ENCODE measurements around the gene TKT. TPM values are rescaled to one million over a fixed set of nuclear protein-coding genes. Genes with fewer than 3 reads are reported as not detected.
"Not testable (repeated sequence)": the region's sequence is repeated elsewhere in the genome, so short reads cannot be mapped to it uniquely, and the experiment has no call there.

Gene TKT, protein sequence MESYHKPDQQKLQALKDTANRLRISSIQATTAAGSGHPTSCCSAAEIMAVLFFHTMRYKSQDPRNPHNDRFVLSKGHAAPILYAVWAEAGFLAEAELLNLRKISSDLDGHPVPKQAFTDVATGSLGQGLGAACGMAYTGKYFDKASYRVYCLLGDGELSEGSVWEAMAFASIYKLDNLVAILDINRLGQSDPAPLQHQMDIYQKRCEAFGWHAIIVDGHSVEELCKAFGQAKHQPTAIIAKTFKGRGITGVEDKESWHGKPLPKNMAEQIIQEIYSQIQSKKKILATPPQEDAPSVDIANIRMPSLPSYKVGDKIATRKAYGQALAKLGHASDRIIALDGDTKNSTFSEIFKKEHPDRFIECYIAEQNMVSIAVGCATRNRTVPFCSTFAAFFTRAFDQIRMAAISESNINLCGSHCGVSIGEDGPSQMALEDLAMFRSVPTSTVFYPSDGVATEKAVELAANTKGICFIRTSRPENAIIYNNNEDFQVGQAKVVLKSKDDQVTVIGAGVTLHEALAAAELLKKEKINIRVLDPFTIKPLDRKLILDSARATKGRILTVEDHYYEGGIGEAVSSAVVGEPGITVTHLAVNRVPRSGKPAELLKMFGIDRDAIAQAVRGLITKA
- total RNA-seq: 260 and 273 TPM in 2 replicates

DNA sequence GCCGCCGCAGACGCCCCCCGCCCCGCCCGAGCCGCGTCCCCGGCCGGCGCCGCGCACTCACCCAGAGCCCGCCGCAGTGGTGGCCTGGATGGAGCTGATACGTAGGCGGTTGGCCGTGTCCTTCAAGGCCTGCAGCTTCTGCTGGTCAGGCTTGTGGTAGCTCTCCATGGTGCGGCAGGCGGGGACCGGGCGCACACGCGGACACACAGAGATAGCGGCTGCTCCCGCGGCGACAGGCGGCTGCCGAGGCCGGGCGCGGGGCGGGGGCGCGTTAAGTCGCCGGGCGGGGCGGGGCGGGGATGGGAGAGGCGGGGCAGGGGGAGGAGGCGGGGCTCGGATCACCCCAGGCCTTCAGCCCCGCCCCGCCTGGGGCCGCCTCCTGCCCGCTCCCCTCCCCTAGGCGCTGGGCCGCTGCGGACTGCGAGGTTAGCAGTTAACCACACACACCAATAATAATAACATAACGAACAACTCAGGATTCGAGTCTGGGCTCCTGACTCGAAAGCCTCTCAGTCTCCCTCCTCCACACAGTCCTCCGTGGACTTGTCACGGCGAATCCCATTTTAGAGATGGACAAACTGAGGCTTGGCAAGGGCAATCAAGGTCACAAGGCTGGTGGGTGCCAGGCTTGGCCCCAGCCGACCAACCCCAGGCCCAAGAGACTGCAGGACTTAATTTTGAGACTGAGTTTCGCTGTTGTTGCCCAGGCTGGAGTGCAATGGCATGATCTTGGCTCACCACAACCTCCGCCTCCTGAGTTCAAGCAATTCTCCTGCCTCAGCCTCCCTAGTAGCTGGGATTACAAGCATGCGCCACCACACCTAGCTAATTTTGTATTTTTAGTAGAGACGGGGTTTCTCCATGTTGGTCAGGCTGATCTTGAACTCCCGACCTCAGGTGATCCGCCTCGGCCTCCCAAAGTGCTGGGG lies at the start of gene TKT:
Gene TKT, minus strand, starts transcription at position 248 of the 929 bp plus-strand sequence. Its CDS starts 80 bp downstream, at position 168.
- intact Hi-C loops (cut with micrococcal nuclease): loop anchor here (1.0 to 10.0 kb wide), 8 partner anchors 19 to 571 kb away; partner anchors contain the start of genes DCP1A, GNL3, PBRM1 and PRKCD

DNA sequence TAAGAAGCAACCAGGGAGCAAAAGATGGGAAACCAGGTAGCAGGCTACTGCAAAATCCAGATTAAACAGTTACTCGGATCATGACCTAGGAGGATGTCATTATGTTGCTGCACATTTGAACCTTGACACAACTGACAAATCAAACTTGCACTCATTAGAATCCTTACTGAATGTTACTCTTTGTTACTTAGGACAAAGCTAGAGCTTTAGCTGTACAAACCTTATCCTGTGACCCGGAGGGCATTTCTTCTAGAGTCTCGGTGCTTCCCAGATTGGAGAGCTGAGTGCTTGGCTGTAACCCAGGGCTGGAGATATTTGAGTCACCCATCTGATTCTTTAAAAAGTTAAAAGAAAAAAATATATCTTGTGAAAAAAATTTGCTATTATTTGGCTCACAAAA lies 48.1 kb upstream of the TKT start:
- intact Hi-C loops (cut with micrococcal nuclease): loop anchor here (5.0 kb wide), 1 partner anchor 43 kb away; the partner anchor contains the start of gene DCP1A

DNA sequence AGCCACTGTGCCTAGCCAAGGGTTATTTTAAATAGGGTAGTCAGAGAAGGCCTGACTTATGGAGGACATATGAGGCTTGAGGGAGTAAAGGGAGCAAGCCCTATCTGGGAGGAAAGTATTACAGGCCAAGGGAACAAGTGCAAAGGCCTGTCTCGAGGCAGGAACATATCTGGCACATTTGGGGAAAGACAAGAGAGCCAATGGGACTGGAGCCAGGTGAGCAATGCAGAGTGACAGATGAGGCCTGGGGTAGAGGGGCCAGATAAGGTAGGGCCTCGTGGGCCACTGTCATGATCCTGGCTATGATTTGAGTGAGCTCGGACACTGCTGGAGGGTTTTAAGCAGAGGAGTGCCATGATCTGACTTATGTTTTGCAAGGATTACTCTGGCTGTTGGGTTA lies 47.7 kb upstream of the TKT start:
- intact Hi-C loops (cut with micrococcal nuclease): loop anchor here (5.0 kb wide), 1 partner anchor 44 kb away; the partner anchor contains the start of gene DCP1A

DNA sequence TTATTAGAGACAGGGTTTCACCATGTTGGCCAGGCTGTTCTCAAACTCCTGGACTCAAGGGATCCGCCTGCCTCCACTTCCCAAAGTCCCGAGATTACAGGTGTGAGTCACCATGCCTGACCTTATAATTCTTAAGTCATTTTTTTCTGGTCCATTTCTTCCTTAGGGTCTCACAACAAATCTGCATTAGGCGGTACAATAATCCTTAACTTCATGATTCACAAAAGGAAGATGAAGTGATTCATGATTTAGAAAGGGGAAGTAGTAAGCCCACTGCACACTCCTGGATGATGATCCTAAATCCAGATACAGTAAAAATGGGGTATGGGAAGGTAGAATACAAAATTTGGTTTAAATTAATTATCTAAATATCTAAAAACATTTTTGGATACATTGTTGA lies 45.0 kb upstream of the TKT start:
- intact Hi-C loops (cut with micrococcal nuclease): loop anchor here (5.0 kb wide), 1 partner anchor 46 kb away; the partner anchor contains the start of gene DCP1A

DNA sequence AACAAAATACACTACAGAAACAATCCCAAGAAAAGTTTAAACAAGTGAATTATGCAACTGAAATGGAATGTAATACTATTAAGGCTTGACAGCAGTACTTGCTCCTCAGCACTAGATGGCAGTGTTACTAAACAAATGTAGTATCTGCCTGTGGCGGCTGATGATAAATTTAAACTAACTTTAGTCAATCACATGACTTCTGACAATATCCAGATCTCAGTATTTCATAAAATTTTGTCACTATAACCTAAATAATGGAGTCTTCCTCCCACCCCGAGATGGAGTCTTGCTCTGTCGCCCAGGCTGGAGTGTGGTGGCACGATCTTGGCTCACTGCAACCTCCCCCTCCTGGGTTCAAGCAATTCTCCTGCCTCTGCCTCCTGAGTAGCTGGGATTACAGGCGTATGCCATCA lies 43.8 kb upstream of the TKT start:
- intact Hi-C loops (cut with micrococcal nuclease): loop anchor here (5.0 kb wide), 1 partner anchor 48 kb away; the partner anchor contains the start of gene DCP1A

DNA sequence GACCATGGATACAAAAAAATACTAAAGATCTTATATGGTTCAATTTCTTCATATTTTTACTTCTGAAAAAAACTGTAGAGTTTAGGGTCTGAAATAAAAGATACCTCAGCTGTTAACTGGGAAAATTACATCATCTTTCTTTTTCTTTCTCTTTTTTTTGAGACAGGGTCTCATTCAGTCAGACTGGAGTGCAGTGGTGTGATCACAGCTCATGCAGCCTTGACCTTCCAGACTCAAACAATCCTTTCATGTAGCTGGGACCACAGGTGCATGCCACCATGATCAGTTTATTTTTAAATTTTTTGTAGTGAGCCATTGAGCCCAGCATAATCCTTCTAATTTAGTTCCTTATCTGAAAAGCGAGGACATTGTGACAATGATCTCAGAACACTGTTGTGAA lies 39.6 kb upstream of the TKT start:
- intact Hi-C loops (cut with micrococcal nuclease): no loop called here

DNA sequence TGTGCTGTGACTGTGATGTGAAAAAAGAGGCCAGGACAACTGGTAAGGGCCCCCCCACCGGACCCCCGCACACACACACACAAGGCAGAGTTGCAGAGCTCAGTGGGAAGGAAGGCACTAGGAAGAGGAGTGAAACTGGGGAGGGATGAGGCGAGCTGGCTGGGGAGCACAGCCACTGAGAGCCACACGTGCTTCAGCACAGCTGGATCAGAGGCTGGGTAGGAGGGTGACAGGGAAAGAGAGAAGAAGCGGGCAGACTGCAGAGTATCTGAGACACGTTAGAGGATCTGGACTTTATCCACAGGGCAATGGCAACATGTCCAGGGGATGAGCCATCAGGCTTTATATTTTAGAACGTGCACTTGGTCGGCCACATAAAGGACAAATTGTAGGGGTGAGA lies 38.0 kb upstream of the TKT start:
- intact Hi-C loops (cut with micrococcal nuclease): no loop called here

DNA sequence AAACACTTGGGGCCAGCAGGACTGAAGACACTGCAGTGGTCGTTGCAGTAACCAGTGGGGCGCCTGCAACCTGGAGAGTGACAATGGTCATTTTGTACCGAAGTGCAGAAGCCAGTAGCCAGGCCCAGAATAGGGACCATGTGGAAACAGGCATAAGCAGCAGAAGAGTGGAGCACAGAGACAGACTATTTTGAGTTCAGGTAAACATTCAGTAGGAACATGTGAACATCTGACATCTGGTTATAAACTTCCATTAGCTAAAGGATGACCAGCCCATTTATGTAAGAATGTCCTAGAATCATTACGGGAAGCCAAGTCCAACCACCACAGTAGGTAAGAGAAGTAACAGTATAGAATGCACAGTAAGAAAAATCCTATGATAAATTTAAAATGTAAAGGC lies 32.4 kb upstream of the TKT start:
- intact Hi-C loops (cut with micrococcal nuclease): no loop called here

DNA sequence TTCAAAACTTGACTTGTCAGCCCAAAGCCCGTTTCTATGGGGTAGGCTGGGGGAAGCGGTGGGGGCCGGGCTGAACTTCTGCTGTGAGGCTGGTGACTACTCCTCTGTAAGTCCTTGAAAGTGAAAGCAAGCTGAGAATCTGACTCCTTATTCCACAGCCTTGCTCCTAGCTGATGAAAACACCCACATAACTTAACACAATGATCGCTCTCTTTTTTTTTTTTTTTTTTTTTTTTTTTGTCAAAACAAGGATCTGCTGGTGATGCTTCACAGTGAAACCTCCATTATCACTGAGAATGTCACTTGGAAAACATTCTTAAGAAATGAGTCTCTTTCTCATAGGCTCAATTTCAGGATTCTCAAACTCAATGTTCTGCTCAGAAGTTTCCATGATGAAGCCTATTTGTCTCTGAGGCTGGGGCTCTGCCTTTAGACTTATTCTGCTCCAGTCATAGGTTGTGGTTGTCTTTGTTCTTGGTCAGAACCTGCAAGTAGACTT lies 31.4 kb upstream of the TKT start:
- intact Hi-C loops (cut with micrococcal nuclease): no loop called here

DNA sequence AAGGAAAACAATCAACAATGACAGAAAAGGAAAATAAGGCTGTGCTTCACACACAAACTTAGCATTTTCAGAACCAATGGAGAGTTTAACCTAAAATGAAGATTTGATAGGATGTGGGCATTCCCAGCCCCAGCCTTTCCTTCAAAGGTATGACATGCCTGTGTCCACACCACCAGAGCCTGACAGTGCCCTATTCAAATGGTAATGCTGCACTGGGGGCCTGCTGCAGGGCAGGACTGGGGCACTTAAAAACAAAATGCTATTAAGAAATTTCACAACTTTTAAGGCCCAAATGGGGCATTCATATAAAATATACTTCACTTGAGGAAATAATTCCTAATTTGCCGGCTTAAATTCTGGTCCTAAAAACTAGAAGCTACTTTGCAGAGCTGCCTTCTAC lies 30.9 kb upstream of the TKT start:
- intact Hi-C loops (cut with micrococcal nuclease): no loop called here

DNA sequence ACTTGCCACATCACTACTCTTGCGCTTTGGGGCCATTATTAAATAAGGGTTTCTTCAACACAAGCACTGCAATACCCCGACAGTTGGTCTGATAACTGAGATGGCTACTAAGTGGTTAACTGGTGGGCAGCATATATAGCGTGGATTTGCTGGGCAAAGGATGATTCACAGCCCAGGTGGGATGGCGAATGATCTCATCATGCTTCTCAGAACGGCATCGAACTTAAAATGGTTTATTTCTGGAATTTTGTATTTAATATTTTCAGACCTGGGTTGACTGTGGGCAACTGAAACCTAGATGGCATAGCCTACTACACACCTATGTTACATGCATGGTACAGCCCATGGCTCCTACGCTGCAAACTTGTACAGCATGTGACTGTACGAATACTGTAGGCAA lies 26.8 kb upstream of the TKT start:
- intact Hi-C loops (cut with micrococcal nuclease): no loop called here

DNA sequence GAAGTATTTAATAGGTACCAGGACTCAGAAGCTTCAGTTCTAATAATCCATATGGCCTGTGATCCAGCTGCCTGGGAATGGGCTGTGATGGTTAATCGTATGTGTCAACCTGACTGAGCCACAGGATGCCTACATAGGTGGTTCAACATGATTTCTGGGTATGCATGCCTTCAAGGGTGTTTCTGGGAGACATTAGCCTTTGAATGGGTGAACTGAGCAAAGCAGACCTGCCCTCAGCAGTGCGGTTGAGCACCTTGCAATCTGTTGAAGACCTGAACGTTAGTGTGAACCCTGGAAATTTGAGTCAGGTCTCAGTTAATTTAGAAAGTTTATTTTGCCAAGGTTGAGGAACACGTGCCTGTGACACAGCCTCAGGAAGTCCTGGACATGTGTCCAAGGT lies 22.8 kb upstream of the TKT start:
- intact Hi-C loops (cut with micrococcal nuclease): no loop called here

DNA sequence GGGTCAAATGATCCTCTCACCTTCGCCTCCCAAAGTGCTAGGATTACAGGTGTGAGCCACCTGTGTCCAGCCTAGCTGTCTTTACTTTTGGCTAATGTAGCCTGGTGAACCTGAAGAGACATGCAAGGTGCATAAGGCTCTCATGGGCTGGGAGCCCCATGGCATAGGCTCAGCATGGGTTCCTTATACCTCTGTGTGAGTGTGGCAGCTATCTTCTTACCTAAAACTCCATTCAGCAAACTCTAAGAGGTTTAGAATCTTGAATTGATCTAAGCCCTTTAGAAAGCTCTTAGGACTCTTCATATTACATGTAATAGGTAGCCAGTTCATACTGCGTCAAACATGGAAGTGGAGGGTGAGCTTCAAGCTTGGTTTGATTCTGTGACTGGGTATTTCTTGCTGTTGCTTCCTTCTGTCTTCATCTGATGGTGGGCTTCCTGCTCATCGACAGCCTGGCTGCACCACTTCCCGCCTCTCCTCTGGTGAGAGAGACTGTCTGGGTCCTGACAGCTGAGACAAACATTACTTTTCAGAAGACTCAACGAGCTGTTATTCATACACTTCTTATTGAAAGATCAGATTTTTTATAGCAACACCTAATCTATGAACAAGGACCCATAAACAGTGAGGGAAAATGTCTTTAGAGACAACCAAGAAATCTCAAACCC lies 19.2 kb upstream of the TKT start:
- intact Hi-C loops (cut with micrococcal nuclease): loop anchor here (2.0 kb wide), 1 partner anchor 18 kb away; the partner anchor contains the start of gene TKT

DNA sequence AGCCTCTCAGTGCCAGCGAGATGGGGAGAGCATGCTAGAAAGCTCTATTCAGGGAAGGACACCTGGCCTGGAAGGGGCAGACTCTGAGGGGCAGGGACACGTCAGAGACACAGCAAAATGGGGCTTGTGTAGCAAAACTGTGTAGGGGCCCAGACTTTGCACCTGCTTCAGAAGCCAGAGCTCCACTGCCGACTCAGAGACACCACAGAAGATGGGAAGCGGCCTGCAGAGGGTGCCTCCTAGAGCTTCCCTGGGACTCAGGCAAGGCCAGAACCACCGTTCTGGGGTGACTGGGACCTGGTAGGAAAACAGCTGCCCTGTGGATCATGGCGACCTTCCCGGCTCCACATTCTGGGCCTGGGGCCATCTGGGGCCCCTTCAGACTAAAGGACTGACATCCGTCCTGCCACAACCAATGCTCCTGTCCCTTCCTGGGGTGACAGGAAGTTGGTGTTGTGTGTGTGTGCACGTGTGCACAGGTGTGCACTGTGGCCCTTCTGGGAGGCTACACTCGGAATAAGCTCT lies 17.4 kb upstream of the TKT start:
- intact Hi-C loops (cut with micrococcal nuclease): no loop called here

DNA sequence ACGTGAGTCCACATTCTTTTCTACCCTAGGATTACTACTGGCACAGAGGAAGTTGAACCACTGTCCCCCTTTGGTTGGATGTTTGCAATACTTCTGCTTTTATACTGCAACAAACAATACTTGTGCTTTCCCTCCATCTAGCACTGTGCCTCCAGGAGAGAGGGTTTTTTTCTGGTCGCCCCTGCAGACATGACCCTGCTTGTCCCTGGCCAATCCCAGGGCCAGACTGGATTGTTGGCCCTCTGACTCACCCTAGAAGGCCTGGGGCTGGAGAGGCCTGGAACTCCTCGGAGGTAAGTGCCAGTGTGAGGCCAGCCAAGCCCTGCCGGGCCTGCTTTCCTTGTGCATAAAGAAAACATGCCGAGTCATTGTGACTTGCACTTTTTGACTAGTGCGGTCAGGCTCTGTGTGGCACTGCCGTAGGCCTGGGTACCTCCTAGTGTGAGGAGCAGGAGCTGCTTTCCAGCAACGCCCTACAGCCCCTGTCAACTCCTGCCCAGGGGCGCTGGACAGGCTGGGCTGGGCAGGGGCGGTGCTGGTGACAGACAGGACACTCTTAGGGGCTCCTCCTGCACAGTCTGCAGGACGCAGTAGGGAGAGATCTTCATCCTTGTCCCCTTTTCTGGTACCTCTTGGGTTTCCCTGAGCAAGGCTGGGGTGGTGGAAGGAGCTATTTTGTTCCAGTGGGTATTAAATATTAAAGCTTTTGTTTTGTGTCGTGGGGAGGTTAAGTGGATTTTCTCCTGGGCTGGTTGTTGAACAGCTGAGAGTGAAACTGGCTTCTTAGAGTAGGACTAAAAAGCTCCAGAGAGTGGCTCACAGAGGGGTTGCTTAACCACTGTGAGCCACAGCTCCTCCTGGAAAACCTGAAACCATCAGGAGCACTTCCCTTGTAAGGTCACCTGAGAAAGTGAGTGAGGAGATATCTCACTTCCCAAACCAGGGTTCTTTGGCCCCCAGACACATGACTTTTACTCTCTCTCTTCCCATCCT lies 14.4 kb upstream of the TKT start:
- intact Hi-C loops (cut with micrococcal nuclease): no loop called here

DNA sequence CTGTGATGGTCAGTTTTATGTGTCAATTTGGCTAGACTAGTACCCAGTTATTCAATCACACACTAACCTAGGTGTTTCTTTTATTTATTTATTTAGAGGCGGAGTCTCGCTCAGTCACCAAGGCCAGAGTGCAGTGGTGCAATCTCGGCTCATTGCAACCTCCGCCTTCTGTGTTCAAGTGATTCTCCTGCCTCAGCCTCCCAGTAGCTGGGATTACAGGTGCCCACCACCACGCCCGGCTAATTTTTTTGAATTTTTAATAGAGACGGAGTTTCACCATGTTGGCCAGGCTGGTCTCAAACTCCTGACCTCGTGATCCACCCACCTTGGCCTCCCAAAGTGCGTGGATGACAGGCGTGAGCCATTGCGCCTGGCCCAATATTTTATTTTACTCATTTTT lies 13.4 kb upstream of the TKT start:
- intact Hi-C loops (cut with micrococcal nuclease): not testable (repeated sequence)

DNA sequence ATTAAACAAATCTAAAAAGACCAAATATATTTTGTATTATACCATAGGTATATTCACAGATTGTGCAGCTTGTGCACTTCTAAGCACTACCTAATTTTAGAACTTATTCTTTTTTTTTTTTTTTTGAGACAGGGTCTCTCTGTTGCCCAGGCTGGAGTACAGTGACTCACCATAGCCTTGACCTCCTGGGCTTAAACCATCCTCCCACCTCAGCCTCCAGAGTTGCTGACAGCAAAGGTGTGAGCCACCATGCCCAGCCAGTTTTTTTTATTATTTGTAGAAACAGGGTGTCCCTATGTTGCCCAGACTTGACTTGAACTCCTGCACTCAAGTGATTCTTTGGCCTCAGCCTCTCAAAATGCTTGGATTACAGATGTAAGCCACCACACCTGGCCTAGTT lies 11.9 kb upstream of the TKT start:
- intact Hi-C loops (cut with micrococcal nuclease): no loop called here

DNA sequence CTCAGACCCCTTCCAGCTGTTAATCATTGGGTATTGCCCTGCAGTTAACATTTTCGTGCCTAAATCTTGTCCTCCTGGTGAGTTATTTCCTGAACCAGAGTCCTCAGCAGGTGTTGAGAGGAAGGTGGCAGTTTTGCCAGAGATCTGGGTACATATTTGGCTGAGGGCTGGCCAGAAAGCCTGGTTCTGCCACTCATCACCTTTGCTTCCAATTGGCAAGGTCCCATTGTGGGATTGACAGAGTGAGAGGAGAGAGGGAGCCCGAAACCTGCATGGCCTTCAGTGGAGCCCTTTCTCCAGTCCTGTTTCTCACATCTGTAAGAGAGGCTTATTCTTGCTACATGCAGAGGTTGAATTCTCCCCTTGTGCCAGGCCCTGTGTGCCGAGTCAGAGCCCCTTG lies 8.9 kb upstream of the TKT start:
- intact Hi-C loops (cut with micrococcal nuclease): no loop called here

DNA sequence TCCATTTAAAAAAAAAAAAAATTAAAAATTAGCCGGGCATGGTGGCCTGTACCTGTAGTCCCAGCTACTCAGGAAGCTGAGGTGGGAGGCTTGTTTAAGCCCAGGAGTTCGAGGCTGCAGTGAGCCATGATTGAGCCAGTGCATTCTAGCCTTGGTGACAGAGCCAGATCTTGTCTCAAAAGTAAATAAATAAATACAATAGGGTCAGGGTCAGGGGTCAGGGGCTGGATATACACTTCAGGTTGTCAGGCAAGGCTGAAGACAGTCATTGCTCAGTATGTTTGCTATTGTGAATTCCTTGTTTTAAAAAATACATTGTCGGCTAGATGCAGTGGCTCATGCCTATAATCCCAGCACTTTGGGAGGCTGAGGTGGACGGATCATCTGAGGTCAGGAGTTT lies 8.1 kb upstream of the TKT start:
- intact Hi-C loops (cut with micrococcal nuclease): no loop called here
